HCEC 1CT (cell line): Measurements from ENCODE around the gene ZPR1.
"Not testable (repeated sequence)": the region's sequence is repeated elsewhere in the genome, so short reads cannot be mapped to it uniquely, and the experiment has no call there.

Experiments used
- DNase-seq: peaks from one replicate; pipeline ENCODE4 v3.0.0-alpha.2; 2017

Gene ZPR1, protein sequence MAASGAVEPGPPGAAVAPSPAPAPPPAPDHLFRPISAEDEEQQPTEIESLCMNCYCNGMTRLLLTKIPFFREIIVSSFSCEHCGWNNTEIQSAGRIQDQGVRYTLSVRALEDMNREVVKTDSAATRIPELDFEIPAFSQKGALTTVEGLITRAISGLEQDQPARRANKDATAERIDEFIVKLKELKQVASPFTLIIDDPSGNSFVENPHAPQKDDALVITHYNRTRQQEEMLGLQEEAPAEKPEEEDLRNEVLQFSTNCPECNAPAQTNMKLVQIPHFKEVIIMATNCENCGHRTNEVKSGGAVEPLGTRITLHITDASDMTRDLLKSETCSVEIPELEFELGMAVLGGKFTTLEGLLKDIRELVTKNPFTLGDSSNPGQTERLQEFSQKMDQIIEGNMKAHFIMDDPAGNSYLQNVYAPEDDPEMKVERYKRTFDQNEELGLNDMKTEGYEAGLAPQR

GRCh38 chr11:116787786-116788486 is at the start of gene ZPR1:
Gene ZPR1 (minus strand): TSS chr11:116788023. CDS start chr11:116787990, 33 bp downstream.
- peak; percentile 67 for DNase-seq

DNA sequence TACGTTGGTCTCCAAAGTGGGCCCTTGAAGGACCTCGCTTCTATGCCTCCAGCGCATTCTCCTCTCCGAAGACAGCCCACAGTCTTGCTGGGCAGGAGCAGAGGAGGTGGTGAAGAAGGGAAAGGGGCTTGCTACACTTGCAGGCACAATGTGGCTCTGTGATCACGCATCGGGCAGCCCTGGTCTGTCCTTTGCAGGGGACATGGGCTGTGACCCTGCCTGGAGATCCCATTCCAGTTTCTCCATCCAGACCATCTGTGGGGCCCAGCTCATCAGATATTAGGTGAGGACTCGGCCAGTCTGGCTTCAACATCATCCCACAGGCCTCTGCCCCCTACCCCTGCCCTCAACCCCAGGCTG is 48.8 kb upstream of the ZPR1 start:
- no peak for DNase-seq

DNA sequence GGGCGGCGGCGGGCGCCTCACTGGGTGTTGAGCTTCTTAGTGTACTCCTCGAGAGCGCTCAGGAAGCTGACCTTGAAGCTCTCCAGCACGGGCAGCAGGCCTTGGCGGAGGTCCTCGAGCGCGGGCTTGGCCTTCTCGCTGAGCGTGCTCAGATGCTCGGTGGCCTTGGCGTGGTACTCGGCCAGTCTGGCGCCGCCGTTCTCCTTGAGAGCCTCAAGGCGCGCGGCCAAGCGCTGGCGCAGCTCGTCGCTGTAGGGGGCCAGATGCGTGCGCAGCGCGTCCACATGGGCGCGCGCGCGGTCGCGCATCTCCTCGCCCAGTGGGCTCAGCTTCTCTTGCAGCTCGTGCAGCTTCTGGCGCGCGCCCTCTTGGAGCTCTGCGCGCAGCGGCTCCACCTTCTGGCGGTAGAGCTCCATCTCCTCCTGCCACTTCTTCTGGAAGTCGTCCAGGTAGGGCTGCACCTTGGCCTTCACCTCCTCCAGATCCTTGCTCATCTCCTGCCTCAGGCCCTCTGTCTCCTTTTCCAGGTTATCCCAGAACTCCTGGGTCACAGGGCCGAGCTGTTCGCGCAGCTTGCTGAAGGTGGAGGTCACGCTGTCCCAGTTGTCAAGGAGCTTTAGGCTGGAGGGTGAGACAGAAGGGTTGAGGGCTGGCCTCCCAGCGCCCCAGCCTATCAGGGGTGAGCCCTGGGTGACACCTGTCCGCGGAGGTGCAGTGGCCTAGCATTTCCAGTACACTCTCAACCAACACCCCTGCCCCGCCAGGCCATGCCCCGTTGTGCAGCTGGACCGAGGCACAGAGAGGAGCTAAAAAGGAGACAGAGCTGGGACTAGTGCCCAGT is 48.2 kb upstream of the ZPR1 start:
- DNase-seq, result peak; percentile 89

DNA sequence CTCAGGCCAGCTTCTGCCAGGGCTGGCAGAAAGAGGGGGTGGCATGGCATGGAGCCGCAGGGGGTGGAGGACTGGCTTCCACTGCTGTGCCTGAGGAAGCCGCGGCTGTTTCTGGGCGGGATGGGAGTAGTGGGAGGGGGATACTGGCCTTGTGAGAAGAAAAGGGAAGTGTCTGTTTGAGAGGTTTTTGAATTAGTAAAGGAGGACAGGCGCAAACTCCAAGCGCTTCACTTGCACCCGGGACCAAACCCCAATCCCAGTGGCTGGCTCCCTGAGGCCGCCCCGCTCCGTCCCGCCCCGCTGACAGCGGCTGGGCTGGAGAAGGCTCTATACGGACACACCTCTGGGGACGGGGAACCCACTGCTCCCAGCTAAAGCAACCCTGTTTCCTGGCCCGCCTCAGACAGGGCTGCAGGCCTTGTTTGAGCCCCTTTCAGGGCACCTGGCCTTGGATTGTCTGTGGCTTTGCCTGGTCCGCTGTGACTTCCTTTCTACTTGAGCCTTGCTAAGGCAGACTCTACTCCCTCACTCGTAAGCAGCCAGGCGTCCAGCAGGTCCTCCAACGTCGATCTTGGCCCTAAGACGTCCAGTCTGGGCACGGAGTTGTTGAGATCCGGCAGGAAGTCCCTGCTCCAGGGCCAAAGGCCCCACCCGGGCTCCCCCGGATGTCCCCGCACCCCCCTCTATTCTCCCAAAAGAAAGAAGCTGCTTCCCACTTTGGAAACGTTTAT is 47.4 kb upstream of the ZPR1 start:
- DNase-seq, result no peak

- not testable (repeated sequence) for DNase-seq
These were observed 46.8 kb upstream of the ZPR1 start for GRCh38 chr11:116834535-116835041.

- DNase-seq, result no peak
These were observed 46.2 kb upstream of the ZPR1 start for GRCh38 chr11:116833816-116834534.

DNA sequence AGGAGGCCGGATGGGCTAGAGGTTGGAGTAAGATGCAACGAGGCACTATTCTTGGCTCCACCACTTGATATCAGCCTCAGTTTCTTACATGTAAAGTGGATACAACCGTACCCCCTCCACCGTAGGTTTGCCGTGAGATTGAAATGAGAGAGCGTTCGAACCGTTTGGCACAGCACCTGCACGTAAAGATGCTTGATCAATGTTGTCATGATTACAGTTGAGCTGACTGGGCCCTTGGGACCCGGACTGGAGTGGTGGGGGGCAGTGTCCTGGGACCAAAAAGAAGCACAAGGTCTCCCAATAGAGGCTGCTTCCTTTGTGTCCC is 45.6 kb upstream of the ZPR1 start:
- no peak for DNase-seq

DNA sequence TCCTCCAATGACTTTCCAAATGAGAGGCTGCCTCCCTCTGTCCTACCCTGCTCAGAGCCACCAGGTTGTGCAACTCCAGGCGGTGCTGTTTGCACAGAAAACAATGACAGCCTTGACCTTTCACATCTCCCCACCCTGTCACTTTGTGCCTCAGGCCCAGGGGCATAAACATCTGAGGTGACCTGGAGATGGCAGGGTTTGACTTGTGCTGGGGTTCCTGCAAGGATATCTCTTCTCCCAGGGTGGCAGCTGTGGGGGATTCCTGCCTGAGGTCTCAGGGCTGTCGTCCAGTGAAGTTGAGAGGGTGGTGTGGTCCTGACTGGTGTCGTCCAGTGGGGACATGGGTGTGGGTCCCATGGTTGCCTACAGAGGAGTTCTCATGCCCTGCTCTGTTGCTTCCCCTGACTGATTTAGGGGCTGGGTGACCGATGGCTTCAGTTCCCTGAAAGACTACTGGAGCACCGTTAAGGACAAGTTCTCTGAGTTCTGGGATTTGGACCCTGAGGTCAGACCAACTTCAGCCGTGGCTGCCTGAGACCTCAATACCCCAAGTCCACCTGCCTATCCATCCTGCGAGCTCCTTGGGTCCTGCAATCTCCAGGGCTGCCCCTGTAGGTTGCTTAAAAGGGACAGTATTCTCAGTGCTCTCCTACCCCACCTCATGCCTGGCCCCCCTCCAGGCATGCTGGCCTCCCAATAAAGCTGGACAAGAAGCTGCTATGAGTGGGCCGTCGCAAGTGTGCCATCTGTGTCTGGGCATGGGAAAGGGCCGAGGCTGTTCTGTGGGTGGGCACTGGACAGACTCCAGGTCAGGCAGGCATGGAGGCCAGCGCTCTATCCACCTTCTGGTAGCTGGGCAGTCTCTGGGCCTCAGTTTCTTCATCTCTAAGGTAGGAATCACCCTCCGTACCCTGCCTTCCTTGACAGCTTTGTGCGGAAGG is 44.8 kb upstream of the ZPR1 start:
- no peak for DNase-seq

DNA sequence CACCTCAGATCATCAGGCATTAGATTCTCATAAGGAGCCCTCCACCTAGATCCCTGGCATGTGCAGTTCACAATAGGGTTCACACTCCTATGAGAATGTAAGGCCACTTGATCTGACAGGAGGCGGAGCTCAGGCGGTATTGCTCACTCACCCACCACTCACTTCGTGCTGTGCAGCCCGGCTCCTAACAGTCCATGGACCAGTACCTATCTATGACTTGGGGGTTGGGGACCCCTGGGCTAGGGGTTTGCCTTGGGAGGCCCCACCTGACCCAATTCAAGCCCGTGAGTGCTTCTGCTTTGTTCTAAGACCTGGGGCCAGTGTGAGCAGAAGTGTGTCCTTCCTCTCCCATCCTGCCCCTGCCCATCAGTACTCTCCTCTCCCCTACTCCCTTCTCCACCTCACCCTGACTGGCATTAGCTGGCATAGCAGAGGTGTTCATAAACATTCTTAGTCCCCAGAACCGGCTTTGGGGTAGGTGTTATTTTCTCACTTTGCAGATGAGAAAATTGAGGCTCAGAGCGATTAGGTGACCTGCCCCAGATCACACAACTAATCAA is 44.0 kb upstream of the ZPR1 start:
- no peak for DNase-seq

DNA sequence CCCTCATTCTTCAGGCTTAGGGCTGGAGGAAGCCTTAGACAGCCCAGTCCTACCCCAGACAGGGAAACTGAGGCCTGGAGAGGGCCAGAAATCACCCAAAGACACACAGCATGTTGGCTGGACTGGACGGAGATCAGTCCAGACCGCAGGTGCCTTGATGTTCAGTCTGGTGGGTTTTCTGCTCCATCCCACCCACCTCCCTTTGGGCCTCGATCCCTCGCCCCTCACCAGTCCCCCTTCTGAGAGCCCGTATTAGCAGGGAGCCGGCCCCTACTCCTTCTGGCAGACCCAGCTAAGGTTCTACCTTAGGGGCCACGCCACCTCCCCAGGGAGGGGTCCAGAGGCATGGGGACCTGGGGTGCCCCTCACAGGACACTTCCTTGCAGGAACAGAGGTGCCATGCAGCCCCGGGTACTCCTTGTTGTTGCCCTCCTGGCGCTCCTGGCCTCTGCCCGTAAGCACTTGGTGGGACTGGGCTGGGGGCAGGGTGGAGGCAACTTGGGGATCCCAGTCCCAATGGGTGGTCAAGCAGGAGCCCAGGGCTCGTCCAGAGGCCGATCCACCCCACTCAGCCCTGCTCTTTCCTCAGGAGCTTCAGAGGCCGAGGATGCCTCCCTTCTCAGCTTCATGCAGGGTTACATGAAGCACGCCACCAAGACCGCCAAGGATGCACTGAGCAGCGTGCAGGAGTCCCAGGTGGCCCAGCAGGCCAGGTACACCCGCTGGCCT is 42.5 kb upstream of the ZPR1 start:
- no peak for DNase-seq

DNA sequence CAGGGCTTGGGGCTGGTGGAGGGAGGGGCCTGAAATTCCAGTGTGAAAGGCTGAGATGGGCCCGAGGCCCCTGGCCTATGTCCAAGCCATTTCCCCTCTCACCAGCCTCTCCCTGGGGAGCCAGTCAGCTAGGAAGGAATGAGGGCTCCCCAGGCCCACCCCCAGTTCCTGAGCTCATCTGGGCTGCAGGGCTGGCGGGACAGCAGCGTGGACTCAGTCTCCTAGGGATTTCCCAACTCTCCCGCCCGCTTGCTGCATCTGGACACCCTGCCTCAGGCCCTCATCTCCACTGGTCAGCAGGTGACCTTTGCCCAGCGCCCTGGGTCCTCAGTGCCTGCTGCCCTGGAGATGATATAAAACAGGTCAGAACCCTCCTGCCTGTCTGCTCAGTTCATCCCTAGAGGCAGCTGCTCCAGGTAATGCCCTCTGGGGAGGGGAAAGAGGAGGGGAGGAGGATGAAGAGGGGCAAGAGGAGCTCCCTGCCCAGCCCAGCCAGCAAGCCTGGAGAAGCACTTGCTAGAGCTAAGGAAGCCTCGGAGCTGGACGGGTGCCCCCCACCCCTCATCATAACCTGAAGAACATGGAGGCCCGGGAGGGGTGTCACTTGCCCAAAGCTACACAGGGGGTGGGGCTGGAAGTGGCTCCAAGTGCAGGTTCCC is 41.8 kb upstream of the ZPR1 start, which contains the start of gene APOC3:
Gene APOC3 (plus strand): TSS at position 383 of the 659 bp plus-strand sequence. CDS start 676 bp downstream, outside the sequence.
- DNase-seq, result no peak

- DNase-seq, result no peak
These were observed 41.1 kb upstream of the ZPR1 start for GRCh38 chr11:116828632-116829524.

GRCh38 chr11:116827461-116827860 is 39.6 kb upstream of the ZPR1 start:
- no peak for DNase-seq

- no peak for DNase-seq
These were observed 39.1 kb upstream of the ZPR1 start for GRCh38 chr11:116826751-116827431.

- DNase-seq, result no peak
These were observed 38.3 kb upstream of the ZPR1 start for GRCh38 chr11:116825854-116826750.

DNA sequence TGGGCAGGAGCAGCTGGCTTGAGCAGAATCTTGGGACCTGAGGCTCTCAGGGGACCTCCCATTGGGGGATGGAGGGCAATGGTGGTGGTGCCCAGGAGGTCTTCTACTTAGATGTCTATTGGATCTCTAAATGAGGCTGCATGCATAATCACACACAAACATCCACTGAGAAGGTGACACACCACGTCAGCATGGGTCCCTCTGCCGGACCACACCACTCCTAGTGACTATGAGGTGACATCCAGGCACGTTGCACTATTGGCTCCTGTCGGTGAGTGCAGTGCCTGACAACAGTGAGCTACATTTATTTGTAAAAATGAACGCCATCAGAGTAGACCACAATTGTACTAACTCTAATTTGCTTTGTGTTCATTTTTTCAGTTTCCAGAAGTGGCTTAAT is 37.6 kb upstream of the ZPR1 start:
- no peak for DNase-seq
